Stimulated activated CD4-positive, alpha-beta T cell treated with anti-CD3 and anti-CD28 coated beads, Interleukin-15, amount 100 ng/mL, for 1 hour (primary cell): Measurements from ENCODE around the gene VNN1.
"Not testable (repeated sequence)": the region's sequence is repeated elsewhere in the genome, so short reads cannot be mapped to it uniquely, and the experiment has no call there.

Experiments used
- DNase-seq, 2 donors: peaks; one replicate each; pipeline ENCODE4 v3.0.0-alpha.2; 2020; ENCODE audit warnings: low read depth in 1 of 2, low spot score in 1 of 2

Gene VNN1

DNA sequence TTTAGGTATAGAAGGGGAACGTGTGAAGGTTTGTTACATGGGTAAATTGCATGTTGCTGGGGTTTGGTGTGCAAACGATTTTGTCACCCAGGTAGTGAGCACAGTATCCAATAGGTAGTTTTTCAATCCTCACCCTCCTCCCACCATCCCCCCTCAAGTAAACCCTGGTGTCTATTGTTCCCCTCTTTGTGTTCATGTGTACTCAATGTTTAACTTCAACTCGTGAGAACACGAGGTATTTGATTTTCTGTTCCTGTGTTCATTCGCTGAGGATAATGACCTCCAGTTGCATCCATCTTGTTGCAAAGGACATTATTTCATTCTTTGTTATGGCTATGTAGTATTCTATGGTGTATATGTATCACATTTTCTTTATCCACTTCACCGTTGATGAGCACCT, 11.6 kb upstream of the VNN1 start:
- DNase-seq = no peak

DNA sequence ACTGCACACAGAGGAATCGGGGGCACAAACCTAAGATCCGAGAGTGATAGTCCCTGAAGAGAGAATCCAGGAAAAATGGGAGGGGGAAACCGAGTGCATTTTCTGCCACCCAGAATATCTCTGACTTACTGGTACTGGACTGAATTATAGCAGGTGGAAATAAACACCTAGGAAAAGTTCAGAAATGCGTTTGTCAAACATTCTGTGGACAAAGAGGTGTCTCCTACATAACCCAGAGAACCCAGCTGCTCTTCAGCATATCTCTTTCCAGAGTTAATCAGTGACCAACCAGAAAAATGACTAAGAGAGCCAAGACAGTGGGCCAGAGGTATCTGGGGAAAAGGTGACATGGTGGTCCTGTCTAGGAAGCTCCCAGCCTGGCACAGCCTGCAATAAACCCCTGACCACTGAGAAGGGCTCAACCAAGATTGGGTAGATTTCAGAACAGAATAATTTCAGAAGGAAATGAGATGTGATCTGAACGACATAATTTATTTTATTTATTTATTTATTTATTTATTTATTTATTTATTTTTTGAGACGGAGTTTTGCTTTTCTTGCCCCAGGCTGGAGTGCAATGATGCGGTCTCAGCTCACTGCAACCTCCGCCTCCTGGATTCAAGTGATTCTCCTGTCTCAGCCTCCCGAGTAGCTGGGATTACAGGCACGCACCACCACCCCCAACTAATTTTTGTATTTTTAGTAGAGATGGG, 6.0 kb upstream of the VNN1 start:
- DNase-seq = no peak

DNA sequence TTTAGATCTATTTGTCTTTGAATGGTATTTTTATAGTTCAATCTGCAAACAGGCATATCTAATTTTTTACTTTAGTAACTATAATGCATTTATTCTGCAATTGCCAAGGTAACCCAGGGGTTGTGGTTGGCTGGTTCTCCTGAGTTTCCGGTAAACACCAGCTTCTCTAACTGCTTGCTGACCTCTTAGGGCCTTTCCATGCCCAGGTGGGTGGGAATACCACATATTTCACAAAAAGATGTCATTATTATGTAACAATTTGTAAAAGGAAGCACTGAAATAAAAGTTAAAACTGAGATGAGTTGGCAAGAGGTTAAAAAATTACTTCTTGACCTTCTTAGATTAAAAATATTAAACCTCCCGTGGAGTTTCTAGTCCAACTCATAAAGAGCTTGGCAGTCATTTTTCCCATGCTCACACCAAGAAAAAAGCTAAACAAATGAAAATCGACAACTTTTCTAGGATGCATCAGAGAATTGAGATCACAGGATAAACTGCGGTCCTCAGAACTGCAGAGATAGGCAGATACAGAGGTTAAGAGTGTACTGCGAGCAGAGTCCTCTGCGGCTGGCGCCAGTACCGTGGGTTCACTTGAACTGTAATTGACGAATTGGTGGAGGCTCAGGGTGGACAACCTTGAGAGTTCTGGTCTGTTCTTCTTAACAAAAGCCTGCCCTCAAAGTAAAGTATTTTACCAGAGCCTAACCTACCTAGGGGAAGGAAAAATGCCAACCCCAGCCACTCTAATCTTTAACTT, 2.2 kb upstream of the VNN1 start:
- DNase-seq = no peak

DNA sequence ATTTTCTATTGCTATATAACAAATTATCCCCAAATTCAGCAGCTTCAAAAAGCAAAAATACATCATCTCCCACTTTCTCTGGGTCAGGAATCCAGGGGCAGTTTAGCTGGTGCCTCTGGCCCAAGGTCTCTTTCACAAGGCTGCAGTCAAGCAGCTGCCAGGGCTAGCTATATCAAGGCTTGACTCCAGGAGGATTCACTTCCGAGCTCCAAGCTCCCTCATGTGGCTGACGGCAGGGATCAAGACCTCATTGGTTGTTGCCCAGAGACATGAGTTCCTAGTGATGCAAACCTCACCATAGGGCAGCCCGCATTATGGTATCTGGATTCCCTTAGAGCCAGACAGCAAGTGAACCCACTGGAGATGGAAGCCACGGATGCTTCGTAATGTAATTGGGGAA, 1.3 kb upstream of the VNN1 start:
- no peak for DNase-seq

DNA sequence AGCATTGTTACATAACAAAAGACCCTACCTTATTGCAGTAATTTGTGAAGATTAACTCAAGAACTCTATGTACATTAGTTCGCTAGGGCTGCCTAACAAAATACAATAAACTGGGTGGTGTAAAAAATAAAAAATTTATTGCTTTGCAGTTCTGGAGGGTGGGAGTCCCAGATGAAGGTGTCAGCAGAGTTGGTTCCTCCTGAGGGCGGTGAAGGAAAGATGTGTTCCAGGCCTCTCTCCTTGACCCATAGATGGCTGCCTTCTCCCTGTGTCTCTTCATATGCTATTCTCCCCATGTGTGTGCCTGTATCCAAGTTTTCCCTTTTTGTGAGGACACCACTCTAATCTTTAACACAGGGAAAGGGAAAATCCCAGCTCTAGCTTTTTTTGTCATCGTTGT, 305 bp upstream of the VNN1 start:
- DNase-seq = no peak

DNA sequence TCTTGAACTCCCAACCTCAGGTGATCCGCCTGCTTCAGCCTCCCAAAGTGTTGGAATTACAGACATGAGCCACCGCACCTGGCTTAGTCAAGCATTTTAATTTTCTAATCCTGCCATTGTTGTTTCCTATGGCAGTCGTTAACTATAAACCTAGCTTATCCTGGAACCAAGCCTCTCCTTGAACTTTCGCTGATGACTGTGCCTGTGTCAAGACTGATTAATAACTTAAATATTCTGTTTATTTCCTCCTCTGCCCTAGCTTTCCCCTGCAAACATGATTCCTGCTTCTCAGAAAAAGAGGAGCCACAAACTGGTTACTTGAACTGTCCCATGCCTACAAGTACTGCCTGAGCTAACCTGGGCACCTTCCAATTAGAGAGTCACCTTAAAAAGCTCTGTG, 1.5 kb downstream of the VNN1 start:
- DNase-seq = no peak

DNA sequence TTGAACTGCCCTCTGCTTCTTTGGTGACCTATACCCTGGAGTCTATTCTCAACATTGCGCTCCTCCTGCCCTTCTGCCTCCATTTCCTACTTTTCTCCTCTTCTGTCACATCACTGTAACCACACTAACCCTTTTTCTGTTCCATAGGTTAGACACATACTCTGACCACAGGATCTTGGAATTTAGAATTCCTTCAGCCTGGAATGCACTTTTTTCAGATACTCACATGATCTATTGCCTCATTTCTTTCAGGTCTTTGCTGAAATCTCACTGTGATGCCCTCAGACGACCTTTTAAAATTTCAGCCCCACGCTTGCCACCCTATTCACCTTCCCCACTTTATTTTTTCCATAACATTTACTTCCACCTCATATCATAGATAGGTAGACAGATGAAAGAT, 5.1 kb downstream of the VNN1 start:
- DNase-seq = no peak

DNA sequence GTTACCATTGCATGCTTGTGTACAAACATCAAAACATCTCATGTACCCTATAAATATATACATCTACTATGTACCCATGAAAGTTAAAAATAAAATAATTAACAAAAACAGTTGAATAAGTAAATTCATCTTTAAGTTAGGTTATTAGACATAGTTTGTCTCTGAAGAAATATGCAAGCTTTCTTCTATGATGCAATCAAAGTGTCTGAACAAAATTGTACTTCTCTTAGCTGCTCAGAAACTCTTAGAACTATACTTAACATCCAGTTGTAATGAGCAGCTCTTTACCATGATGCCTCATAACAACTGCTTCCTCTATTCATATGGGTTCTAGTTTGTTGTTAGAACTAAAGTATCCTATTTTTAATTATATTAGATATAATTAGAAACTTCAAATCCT, 5.9 kb downstream of the VNN1 start:
- DNase-seq = no peak

DNA sequence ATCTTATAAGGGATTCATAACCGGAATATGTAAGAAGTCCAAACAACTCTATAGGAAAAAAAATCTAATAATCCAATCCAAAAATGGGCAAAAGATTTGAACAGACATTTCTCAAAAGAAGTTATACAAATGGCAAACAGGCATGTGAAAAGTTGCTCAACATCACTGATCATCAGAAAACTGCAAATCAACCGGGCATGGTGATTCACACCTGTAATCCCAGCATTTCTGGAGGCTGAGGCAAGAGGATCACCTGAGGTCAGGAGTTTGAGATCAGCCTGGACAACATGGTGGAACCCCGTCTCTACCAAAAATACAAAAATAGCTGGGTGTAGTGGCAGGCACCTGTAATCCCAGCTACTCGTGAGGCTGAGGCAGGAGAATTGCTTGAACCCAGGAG, 7.1 kb downstream of the VNN1 start:
- DNase-seq = not testable (repeated sequence)

DNA sequence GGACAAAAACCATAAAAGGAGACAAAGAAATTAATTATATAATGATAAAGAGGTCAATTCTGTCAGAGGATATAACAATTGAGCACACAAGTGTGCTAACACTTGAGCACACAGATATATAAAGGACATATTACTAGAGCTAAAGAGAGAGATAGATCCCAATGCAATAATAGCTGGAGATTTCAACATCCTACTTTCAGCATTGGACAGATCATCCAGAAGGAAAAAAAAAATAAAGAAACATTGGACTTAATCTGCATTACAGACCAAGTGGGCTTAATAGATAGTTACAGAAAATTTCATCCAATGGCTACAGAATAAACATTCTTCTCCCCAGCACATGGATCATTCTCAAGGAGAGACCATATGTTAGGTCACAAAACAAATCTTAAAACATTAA, 9.9 kb downstream of the VNN1 start:
- no peak for DNase-seq

DNA sequence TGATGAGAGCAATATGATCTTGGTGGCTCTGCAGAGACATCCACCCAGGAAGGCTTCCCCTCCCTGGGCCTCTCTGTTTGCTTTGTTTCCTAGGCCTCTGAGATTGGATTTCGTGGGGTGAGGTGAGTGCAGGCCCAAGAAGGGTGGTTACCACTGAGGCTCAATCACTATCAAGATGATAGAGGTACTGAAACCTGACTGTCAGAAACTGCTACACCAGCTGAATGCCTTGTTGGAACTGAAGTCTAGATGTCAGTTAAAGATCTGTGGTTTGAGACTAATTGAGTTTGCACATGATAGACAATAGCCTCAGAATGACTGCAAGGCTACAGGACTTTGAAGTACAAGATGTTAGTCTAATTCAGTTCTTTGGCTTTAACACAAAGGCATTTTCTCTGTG, 15.2 kb downstream of the VNN1 start:
- DNase-seq = no peak

DNA sequence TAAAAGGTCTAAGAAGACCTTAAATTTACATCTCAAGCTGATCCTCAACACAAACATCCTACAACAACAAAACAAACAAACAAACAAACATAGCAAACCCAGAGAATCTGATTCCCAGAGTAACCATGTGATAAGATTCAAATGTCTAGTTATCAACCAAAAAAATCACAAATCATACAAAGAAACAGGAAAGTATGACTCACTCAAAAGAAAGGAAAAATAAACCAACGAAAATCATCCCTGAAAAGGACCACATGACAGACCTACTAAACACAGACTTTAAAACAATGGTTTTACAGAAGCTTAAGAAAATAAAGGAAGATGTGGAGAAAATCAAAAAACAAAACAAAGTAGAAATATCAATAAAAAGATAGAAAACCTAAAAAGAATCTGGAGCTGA, 18.1 kb downstream of the VNN1 start:
- DNase-seq = no peak

DNA sequence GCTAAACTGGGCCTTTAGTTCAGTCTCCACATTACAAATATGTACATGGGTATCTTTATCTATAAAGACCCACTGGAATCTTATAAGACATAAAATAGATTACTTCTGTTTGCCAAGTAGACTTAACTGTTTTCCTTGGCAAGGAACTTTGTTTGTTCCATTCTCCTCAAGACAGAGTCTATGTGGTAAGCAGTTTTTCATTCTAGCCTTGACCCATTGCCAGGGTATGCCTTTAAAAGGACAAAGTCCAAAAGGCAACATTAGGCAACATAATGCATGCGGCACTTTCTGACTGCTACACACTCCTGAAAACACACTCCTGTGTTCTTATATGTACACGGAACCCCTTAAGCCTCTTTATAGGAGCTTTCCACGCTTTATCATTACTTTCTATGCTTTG, 20.4 kb downstream of the VNN1 start:
- no peak for DNase-seq

DNA sequence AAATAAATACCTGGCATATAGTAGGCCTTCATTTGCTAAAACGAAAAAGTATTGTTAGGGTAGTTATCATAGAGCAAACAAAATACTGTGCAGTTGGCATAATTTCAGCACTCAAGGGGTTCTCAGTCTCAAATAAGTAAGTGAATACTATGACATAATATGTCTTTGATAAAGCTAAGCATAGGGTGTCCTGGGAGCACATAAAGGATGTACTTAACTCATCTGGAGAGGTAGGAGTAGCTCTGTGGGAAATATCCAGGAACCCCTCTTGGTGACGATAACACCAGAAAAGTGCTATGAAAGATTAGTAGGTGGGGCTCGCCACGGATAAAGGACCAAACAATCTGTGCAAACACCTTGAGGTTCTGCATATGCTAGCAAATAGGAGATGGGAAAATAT, 23.2 kb downstream of the VNN1 start:
- no peak for DNase-seq

DNA sequence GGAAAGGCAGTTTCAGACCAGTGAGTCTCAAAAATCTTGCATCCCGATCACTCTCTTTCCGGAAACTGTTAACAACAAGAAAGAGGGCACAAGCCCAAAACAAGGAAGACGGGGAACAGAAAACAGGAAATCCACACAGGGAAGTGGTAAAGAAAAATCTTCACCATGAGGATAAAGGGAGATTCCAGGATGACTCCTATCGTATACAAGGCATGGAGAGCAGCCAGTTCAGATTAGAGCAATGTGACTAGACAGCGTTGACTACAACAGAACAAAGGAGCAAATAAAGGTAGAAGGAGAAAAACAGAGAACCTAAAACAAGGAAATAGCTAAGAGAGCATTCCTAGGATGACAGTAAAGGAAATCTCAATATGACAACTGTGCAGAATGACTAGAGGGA, 26.5 kb downstream of the VNN1 start:
- no peak for DNase-seq

DNA sequence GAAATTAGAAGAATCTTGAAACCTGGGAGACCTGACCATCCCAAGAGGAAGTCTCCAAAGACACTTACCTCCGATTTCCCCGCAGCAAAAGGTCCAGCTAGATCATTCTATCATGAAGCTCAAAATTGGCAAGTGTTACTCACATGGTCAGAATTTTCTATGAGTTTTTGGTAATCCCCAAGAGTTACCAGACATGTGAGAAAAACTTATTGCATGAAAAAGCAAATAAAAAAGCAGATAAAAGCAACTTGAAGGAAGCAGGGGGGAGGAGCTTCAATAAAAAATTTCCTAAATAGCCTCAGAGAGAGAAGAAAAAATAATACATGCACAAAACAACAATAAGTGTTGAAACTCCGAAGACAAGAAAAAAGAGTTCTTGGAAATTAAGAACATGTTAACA, 27.3 kb downstream of the VNN1 start:
- no peak for DNase-seq

DNA sequence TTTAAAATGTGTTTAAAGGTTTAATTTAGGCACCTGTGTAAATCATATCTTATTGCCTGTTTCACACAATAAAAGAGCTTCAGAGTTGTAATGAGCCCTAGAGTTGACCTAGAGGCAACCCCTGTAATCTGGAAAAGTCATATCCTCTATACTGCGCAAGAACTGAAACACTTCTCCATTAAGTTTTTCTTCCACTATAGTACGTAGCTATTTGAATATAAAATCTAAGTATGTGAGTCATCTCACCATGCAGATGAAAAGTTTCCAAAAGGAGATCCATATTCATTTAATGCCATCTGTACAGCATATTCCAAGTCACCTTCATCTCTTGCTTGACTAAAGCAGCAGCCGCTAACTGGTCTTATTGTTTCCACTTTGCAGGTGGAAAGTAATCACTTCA, 28.8 kb downstream of the VNN1 start:
- DNase-seq = no peak

DNA sequence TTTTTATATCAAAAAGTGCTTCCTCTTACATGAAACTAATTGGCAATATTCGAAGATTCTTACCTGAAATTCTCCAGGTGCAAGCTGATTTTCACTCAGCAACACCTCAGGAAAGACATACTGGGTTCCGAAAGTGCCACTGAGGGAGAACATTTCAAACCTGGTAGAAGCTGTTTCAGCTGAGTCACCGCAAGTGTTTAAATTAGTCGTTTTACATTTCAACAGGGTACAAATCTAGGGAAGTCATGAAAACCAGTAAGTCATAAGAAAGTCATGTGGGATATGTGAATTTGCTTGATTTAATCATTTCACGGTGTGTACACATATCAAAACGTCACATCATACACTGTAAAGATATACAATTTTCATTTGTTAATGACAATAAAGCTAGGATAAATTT, 29.6 kb downstream of the VNN1 start:
- DNase-seq = no peak

DNA sequence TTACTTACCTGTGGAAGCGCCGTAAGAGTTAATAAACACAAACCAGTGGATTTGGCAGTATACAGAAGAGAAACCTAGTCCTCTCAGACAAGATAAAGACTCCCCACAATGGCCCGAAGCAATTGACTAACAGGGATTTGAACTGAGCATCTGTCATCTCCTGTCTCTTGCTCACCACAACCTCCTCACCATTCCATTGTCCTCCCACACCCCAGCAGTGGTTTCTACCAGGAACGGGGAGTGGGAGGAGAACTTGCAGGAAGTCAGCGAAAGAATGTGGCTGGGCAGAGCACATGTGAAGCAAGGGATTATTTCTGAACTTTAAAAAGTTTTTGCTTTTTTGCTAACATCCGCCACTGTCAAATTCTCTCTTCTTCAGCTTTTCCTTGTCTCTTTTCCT, 30.3 kb downstream of the VNN1 start:
- DNase-seq = no peak

DNA sequence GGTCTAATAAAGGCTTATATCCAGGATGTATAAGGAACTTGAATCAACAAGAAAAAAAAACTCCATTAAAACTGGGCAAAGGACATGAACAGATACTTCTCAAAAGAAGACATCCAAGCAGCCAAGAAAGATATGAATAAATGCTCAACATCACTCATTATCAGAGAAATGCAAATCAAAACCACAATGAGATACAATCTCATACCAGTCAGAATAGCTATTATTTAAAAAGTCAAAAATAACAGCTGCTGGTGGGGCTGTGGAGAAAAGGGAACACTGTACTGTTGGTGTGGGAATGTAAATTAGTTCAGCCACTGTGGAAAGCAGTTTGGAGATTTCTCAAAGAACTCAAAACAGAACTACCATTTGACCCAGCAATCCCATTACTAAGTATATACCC, 34.8 kb downstream of the VNN1 start:
- not testable (repeated sequence) for DNase-seq

DNA sequence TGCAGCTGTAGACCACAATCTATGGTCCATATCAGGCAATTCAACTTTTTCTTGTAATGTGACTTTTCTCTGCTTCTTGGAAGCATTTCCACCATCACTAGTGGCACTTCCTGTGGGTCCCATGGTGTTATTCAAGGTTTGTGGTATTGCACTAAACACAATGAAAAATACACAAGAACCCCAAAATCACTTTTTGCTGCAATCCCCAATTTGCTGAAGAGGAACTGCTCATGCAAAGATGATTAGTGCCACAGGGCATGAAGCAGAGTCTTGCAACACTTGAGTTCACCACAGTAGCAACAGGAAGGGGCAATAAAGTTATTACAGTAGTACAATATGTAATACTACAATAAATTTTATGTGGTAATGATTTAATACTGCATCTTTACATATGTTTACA, 38.1 kb downstream of the VNN1 start:
- DNase-seq = no peak

DNA sequence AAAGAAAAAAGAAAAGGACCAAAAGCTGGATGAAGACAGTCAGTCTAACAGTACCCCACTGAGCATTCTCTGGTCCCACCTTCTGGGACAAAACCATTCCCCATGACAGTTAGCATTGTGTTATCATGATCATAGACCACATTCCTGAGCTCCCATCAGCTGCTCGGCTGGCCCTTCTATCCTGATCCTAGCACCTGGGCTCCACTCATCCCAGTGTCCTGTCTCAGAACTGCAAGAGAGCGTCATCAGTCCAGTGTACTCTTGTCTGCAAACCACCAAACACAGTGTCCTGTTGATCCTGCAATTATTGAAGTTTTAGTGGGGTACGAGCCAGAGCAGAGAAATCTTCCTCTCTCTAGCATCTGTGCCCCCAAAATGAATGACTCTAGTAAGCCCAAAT, 38.9 kb downstream of the VNN1 start:
- DNase-seq = no peak
